Esophagus (tissue), 2 donors: ENCODE measurements around the gene ZC3H18. TPM values are rescaled to one million over a fixed set of nuclear protein-coding genes. Genes with fewer than 3 reads are reported as not detected.

ENCODE experiments used
- H3K27ac ChIP-seq, 2 donors: one replicate each; pipeline ENCODE4 v1.5.1; 2013; ENCODE audit warnings: low read depth in 2 of 2, mild to moderate bottlenecking in 2 of 2, inconsistent platforms in 1 of 2, low read length in 1 of 2, moderate library complexity in 1 of 2
- H3K27me3 ChIP-seq, 2 donors: one replicate each; pipeline ENCODE4 v1.6.1; 2013; ENCODE audit warnings: low read length in 2 of 2, control low read depth in 1 of 2, mild to moderate bottlenecking in 1 of 2; ENCODE audit not compliant: insufficient read depth in 2 of 2, control insufficient read depth in 1 of 2
- H3K36me3 ChIP-seq, 2 donors: one replicate each; pipeline ENCODE4 v1.6.1; 2013; ENCODE audit warnings: low read length in 1 of 2; ENCODE audit not compliant: control insufficient read depth in 2 of 2, insufficient read depth in 2 of 2
- H3K4me1 ChIP-seq, 2 donors: one replicate each; pipeline ENCODE4 v1.6.1; 2013; ENCODE audit warnings: low read length in 1 of 2; ENCODE audit not compliant: control insufficient read depth in 2 of 2, insufficient read depth in 2 of 2
- H3K4me3 ChIP-seq, 2 donors: one replicate each; pipeline ENCODE4 v1.5.1; 2013; ENCODE audit warnings: low read length in 2 of 2, mild to moderate bottlenecking in 2 of 2, low read depth in 1 of 2, moderate library complexity in 1 of 2
- H3K9me3 ChIP-seq, 2 donors: one replicate each; pipeline ENCODE4 v1.6.1; 2013; ENCODE audit warnings: mild to moderate bottlenecking in 2 of 2, low read depth in 1 of 2, low read length in 1 of 2, moderate library complexity in 1 of 2; ENCODE audit not compliant: control insufficient read depth in 2 of 2, insufficient read depth in 1 of 2
- WGBS, 2 donors: extraction: QIAGEN DNeasy Blood & Tissue Kit; methylation state at CpG; one replicate each; pipeline ENCODE4 v1.1.7; 2013; 5-methylcytosine and 5-hydroxymethylcytosine counted together
- polyA plus RNA-seq, 2 donors: library from polyadenylated mRNA; stranded (reverse); fragments of 200-250 nt; gene quantifications; one replicate each; pipeline ENCODE4 v1.2.3, GENCODE V29; 2013
- donor health status: healthy with polysubstance abuse.
- donor health status: Bipolar disorder and iron deficiency.

ZC3H18 gene
- polyA plus RNA-seq, 2 donors: 19.1 to 24.5 TPM

DNA sequence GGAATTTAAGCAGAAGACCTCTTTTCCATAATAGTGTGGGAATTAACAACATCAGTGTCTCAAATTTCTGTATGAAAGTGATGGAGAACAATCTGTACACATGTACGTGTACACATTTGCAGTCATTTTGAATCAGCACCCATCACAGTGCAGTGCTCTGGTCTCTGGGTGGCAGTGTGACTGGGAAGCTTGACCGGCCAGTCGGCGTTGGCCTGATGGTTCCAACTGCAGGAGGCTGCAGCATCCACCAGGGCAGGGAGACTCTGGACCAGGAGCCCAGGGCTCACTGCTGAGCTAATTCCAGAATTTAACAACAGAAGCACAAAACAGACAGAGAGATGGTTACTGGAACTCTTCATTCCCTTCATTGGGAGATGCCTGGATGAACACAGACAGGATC is 17.9 kb downstream of the ZC3H18 start:
- Histone ChIP-seq H3K27ac (no peak overlapping the region), H3K36me3 (peaks cover 13 to 33% of the 10 kb centered on the region in 2 donors), H3K9me3 (no peaks in the 10 kb centered on the region), H3K27me3 (no peaks in the 10 kb centered on the region), H3K4me1 (peaks cover 0 to 3% of the 10 kb centered on the region in 2 donors), H3K4me3 (no peak overlapping the region)
- WGBS, 2 donors: 78 to 91% methylated on average over 4 of the region's 4 CpGs

DNA sequence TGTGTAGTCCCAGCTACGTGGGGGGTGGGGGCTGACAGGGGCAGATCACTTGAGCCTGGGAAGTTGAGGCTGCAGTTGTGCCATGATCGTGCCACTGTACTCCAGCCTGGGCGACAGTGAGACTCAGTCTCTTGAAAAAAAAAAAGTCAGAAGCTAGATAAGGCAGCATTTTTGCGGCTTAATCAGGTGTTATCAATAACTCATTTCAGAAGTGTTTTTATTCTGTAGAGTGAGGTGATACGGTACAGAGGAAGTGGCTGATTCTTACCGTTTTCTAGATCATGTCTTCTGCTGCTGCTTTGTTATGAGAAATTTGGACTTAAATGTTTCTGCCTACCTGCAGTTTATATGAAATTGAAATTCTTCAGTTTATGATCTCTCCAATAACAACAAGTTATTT is 18.6 kb downstream of the ZC3H18 start:
- Histone ChIP-seq H3K27ac (no peak overlapping the region), H3K27me3 (no peaks in the 10 kb centered on the region), H3K36me3 (peaks cover 14 to 32% of the 10 kb centered on the region in 2 donors), H3K9me3 (no peaks in the 10 kb centered on the region), H3K4me1 (peaks cover 0 to 3% of the 10 kb centered on the region in 2 donors), H3K4me3 (no peak overlapping the region)
- WGBS, 2 donors: 82 to 84% methylated on average over 6 of the region's 6 CpGs

- Histone ChIP-seq H3K27me3 (no peaks in the 10 kb centered on the region), H3K4me1 (peaks cover 0 to 3% of the 10 kb centered on the region in 2 donors), H3K9me3 (no peaks in the 10 kb centered on the region), H3K4me3 (no peak overlapping the region), H3K36me3 (peaks cover 14 to 32% of the 10 kb centered on the region in 2 donors), H3K27ac (no peak overlapping the region)
- WGBS, 2 donors: 88 to 89% methylated on average over 11 of the region's 11 CpGs
Measured at GRCh38 chr16:88589441-88589840, 19.2 kb downstream of the ZC3H18 start.

DNA sequence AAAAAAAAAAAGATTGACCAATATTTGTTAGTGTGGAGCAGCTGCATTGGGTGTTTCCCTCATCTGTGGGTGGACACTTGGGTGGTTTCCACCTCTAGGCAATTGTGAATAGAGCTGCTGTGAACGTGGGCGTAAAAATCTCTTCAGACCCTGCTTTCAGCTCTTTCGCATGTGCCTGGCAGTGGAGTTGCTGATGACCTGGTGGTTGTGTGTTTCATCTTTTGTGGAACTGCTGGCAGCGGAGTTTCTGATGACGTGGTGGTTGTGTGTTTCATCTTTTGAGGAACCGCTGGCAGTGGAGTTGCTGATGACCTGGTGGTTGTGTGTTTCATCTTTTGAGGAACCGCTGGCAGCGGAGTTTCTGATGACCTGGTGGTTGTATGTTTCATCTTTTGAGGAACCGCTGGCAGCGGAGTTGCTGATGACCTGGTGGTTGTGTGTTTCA is 21.4 kb downstream of the ZC3H18 start:
- Histone ChIP-seq H3K27me3 (no peaks in the 10 kb centered on the region), H3K4me3 (no peak overlapping the region), H3K9me3 (no peaks in the 10 kb centered on the region), H3K36me3 (peaks cover 14 to 24% of the 10 kb centered on the region in 2 donors), H3K4me1 (peaks cover 0 to 3% of the 10 kb centered on the region in 2 donors), H3K27ac (no peak overlapping the region)
- WGBS, 2 donors: 72 to 80% methylated on average over 10 of the region's 10 CpGs

GRCh38 chr16:88593061-88593460 is 22.9 kb downstream of the ZC3H18 start:
- H3K36me3 ChIP-seq: peaks cover 8 to 14% of the 10 kb centered on the region in 2 donors
- 95% methylated on average over 12 of the region's 12 CpGs for WGBS, 2 donors

DNA sequence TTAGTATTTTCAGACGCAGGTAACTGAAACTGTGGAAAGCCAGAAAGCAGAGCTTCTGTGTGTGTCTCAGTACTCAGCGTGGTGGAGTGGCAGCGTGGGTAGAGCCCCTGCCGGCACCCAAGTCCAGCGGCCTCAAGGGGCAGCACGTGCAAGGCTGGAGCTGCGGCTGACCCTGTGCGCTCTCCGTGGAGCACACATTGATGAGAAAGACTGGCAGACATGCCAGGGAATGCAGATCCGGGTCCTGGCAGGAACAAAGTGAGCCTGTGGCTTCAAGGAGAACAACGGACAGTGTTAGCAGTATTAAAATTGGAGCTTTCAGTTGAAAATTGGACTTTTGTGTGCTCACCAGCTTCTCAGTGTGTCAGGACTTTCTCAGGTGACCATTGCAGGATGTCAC is 23.3 kb downstream of the ZC3H18 start:
- 79 to 85% methylated on average over 11 of the region's 11 CpGs for WGBS, 2 donors
- no peaks in the 10 kb centered on the region for H3K27me3 ChIP-seq
- peaks cover 6 to 18% of the 10 kb centered on the region in 2 donors for H3K36me3 ChIP-seq
- no peak overlapping the region for H3K4me3 ChIP-seq
- no peak overlapping the region for H3K27ac ChIP-seq
- peaks cover 0 to 3% of the 10 kb centered on the region in 2 donors for H3K4me1 ChIP-seq
- H3K9me3 ChIP-seq: no peaks in the 10 kb centered on the region

More at GRCh38 chr16:88593061-88593460, 22.9 kb downstream of the ZC3H18 start:
- Histone ChIP-seq H3K27ac (no peak overlapping the region), H3K27me3 (no peaks in the 10 kb centered on the region), H3K4me1 (peaks cover 0 to 3% of the 10 kb centered on the region in 2 donors), H3K4me3 (no peak overlapping the region), H3K9me3 (no peaks in the 10 kb centered on the region)

GRCh38 chr16:88593910-88594309 is 23.7 kb downstream of the ZC3H18 start:
- Histone ChIP-seq H3K27ac (no peak overlapping the region), H3K9me3 (no peaks in the 10 kb centered on the region), H3K4me1 (peaks cover 0 to 3% of the 10 kb centered on the region in 2 donors), H3K36me3 (peaks cover 6 to 20% of the 10 kb centered on the region in 2 donors), H3K27me3 (no peaks in the 10 kb centered on the region), H3K4me3 (no peak overlapping the region)
- WGBS, 2 donors: 89 to 94% methylated on average over 6 of the region's 6 CpGs

- no peak overlapping the region for H3K4me3 ChIP-seq
- peaks cover 3 to 25% of the 10 kb centered on the region in 2 donors for H3K36me3 ChIP-seq
- H3K9me3 ChIP-seq: no peaks in the 10 kb centered on the region
- peaks cover 0 to 6% of the 10 kb centered on the region in 2 donors for H3K4me1 ChIP-seq
- WGBS, 2 donors: 86 to 92% methylated on average over 6 of the region's 6 CpGs
- no peak overlapping the region for H3K27ac ChIP-seq
- no peaks in the 10 kb centered on the region for H3K27me3 ChIP-seq
Measured at GRCh38 chr16:88595101-88595500, 24.9 kb downstream of the ZC3H18 start.

DNA sequence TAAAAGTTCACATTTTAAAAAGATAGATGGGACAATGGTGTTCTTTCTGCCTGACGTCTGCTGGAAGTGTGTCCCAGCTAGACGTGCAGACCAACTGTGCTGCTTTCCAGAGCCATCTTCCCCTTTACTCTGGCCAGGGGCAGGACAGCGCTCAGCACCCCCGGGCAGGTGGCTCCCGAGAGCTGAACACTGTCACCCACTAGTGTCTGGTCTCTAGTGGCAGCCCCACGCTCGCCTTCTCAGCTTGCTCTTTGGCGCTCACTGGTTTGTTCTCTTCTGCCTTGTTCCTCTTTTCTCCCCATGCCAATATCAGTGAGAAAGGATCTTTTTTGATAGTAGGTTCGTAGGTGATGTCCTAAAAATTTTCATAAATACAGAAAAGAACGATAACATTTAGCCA is 25.7 kb downstream of the ZC3H18 start:
- Histone ChIP-seq H3K27me3 (no peaks in the 10 kb centered on the region), H3K4me1 (peaks cover 0 to 10% of the 10 kb centered on the region in 2 donors), H3K36me3 (peaks cover 8 to 30% of the 10 kb centered on the region in 2 donors), H3K9me3 (no peaks in the 10 kb centered on the region), H3K4me3 (no peak overlapping the region), H3K27ac (no peak overlapping the region)
- WGBS, 2 donors: 93 to 96% methylated on average over 10 of the region's 10 CpGs

DNA sequence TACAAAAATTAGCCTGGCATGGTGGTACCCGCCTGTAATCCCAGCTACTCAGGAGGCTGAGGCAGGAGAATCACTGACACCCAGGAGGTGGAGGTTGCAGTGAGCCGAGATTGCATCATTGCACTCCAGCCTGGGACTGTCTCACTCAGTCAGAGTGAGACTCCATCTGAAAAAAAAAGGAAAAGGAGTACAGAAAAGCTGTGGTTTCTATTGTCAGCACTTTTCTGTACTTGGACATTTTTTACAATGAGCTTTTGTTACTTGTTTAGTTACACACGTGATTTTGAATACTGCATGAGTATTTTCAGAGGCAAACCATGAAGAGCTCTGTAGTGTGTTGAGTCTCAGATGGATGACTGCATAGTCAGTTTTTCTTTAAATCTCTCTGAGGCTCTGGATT is 26.3 kb downstream of the ZC3H18 start:
- Histone ChIP-seq H3K4me1 (peaks cover 0 to 10% of the 10 kb centered on the region in 2 donors), H3K36me3 (peaks cover 9 to 30% of the 10 kb centered on the region in 2 donors), H3K4me3 (no peak overlapping the region), H3K9me3 (no peaks in the 10 kb centered on the region), H3K27me3 (no peaks in the 10 kb centered on the region), H3K27ac (no peak overlapping the region)
- 82 to 89% methylated on average over 3 of the region's 3 CpGs for WGBS, 2 donors
